Lower lobe of right lung (tissue), 2 donors: ENCODE data around the gene ANK3. TPM values are rescaled to one million over a fixed set of nuclear protein-coding genes. Genes with fewer than 3 reads are reported as not detected.

ENCODE experiments used
- ATAC-seq, 2 donors: fragments of 200-7000 bp; cut with Tn5 transposase; one replicate each; pipeline ENCODE4 v1.9.1; 2020 to 2022; ENCODE audit warnings: mild to moderate bottlenecking in 2 of 2, moderate library complexity in 2 of 2
- DNase-seq: peaks from one replicate; pipeline ENCODE4 v3.0.0-alpha.2; 2020
- H3K27ac ChIP-seq: fragments of 200-600 bp; one replicate; pipeline ENCODE4 v1.8.0; 2022
- H3K27me3 ChIP-seq: fragments of 200-600 bp; one replicate; pipeline ENCODE4 v1.8.0; 2022; ENCODE audit warnings: low read depth
- H3K36me3 ChIP-seq: fragments of 200-600 bp; one replicate; pipeline ENCODE4 v1.8.0; 2022; ENCODE audit warnings: mild to moderate bottlenecking
- H3K4me1 ChIP-seq: fragments of 200-600 bp; one replicate; pipeline ENCODE4 v1.8.0; 2022
- H3K4me3 ChIP-seq: fragments of 200-600 bp; one replicate; pipeline ENCODE4 v1.8.0; 2022; ENCODE audit warnings: mild to moderate bottlenecking
- H3K9me3 ChIP-seq: fragments of 200-600 bp; one replicate; pipeline ENCODE4 v1.8.0; 2022
- intact Hi-C: fragments of 100-400 bp; cut with DNase I; formaldehyde crosslinking; loops from one replicate; pipeline ENCODE4 v1.11.0; 2022
- total RNA-seq: library from RNA; stranded (reverse); fragmentation: NEBNext Ultra II Directional; extraction: Animal tissue kit (Norgen Biotek cat#: 25700); gene quantifications from one replicate; pipeline ENCODE4 v1.2.1, GENCODE V29; 2021
- TF ChIP-seq, protein P1 (sequence below): fragments of 200-600 bp; IDR thresholded peaks from one replicate; pipeline ENCODE4 v1.8.0; 2022; ENCODE audit warnings: antibody characterized with exemption, mild to moderate bottlenecking
- donor health status: DM: no; HTN: yes; CAD: no; lungs with severe emphysema.

Gene ANK3
- total RNA-seq, 1 donor from 2014 or later, result 75.9 TPM

GRCh38 chr10:60334991-60335390, 54.7 kb downstream of the ANK3 start:
- Histone ChIP-seq H3K36me3 (no peaks in the 10 kb centered on the region), H3K27ac (no peak overlapping the region), H3K27me3 (no peaks in the 10 kb centered on the region), H3K4me1 (no peaks in the 10 kb centered on the region), H3K9me3 (no peaks in the 10 kb centered on the region), H3K4me3 (no peak overlapping the region)
- ATAC-seq, result no peak
- intact Hi-C loops, result no loop called here
- no peak for DNase-seq
- TF ChIP-seq, protein P1, sequence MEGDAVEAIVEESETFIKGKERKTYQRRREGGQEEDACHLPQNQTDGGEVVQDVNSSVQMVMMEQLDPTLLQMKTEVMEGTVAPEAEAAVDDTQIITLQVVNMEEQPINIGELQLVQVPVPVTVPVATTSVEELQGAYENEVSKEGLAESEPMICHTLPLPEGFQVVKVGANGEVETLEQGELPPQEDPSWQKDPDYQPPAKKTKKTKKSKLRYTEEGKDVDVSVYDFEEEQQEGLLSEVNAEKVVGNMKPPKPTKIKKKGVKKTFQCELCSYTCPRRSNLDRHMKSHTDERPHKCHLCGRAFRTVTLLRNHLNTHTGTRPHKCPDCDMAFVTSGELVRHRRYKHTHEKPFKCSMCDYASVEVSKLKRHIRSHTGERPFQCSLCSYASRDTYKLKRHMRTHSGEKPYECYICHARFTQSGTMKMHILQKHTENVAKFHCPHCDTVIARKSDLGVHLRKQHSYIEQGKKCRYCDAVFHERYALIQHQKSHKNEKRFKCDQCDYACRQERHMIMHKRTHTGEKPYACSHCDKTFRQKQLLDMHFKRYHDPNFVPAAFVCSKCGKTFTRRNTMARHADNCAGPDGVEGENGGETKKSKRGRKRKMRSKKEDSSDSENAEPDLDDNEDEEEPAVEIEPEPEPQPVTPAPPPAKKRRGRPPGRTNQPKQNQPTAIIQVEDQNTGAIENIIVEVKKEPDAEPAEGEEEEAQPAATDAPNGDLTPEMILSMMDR, result no peak

GRCh38 chr10:60332371-60332770, 57.3 kb downstream of the ANK3 start:
- ATAC-seq, result no peak
- H3K9me3 ChIP-seq, result no peaks in the 10 kb centered on the region
- no peak for DNase-seq
- TF ChIP-seq, protein P1, result no peak
- intact Hi-C loops, result no loop called here
- H3K36me3 ChIP-seq, result no peaks in the 10 kb centered on the region
- no peak overlapping the region for H3K27ac ChIP-seq
- H3K27me3 ChIP-seq, result no peaks in the 10 kb centered on the region
- no peaks in the 10 kb centered on the region for H3K4me1 ChIP-seq
- H3K4me3 ChIP-seq, result no peak overlapping the region

DNA sequence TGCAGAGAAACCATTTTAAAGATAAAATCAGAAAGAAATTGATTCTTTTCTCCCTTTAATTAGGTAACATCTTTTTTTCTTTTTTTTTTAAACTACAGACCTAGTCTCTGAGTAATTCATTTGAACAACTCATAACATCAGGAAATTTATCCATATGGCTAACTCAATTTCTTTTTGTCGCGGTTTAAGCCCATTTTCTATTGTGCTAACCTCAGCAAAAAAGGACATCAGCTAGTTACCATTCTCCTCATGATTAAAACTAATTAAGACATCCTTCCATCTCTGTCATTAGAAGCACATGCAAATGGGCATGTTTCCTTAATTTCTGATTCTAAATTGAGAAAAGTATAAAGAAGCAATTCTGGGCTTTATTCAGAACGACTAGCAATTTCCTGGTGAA, 57.8 kb downstream of the ANK3 start:
- no peak for DNase-seq
- Histone ChIP-seq H3K27me3 (no peaks in the 10 kb centered on the region), H3K4me1 (no peaks in the 10 kb centered on the region), H3K4me3 (no peak overlapping the region), H3K27ac (no peak overlapping the region), H3K36me3 (no peaks in the 10 kb centered on the region), H3K9me3 (no peaks in the 10 kb centered on the region)
- TF ChIP-seq, protein P1, result no peak
- intact Hi-C loops, result no loop called here
- no peak for ATAC-seq

GRCh38 chr10:60323162-60323561, 66.5 kb downstream of the ANK3 start:
- no peaks in the 10 kb centered on the region for H3K27me3 ChIP-seq
- H3K4me3 ChIP-seq, result no peak overlapping the region
- no peaks in the 10 kb centered on the region for H3K9me3 ChIP-seq
- ATAC-seq (no peak), DNase-seq (no peak)
- TF ChIP-seq, protein P1, result no peak
- H3K4me1 ChIP-seq, result no peaks in the 10 kb centered on the region
- no peaks in the 10 kb centered on the region for H3K36me3 ChIP-seq
- no peak overlapping the region for H3K27ac ChIP-seq
- intact Hi-C loops, result no loop called here

GRCh38 chr10:60320666-60321065, 69.0 kb downstream of the ANK3 start:
- no peak overlapping the region for H3K27ac ChIP-seq
- no peaks in the 10 kb centered on the region for H3K9me3 ChIP-seq
- intact Hi-C loops, result no loop called here
- H3K4me1 ChIP-seq, result no peaks in the 10 kb centered on the region
- H3K4me3 ChIP-seq, result no peak overlapping the region
- H3K36me3 ChIP-seq, result no peaks in the 10 kb centered on the region
- TF ChIP-seq, protein P1, result no peak
- DNase-seq, result no peak
- H3K27me3 ChIP-seq, result no peaks in the 10 kb centered on the region
- no peak for ATAC-seq

GRCh38 chr10:60316029-60316428, 73.6 kb downstream of the ANK3 start:
- intact Hi-C loops, result no loop called here
- H3K9me3 ChIP-seq, result no peaks in the 10 kb centered on the region
- H3K27ac ChIP-seq, result no peak overlapping the region
- DNase-seq (no peak), ATAC-seq (no peak)
- H3K4me3 ChIP-seq, result no peak overlapping the region
- TF ChIP-seq, protein P1, result no peak
- H3K27me3 ChIP-seq, result no peaks in the 10 kb centered on the region
- H3K4me1 ChIP-seq, result no peaks in the 10 kb centered on the region
- no peaks in the 10 kb centered on the region for H3K36me3 ChIP-seq
